Testis (tissue), 3 donors: ENCODE results near the gene AGO3. TPM values are rescaled to one million over a fixed set of nuclear protein-coding genes. Genes with fewer than 3 reads are reported as not detected.

ENCODE experiments used
- DNase-seq: peaks from one replicate; pipeline ENCODE4 v3.0.0-alpha.2; 2019
- H3K27ac ChIP-seq, 2 donors: fragments of 200-600 bp; sonication (generic); one replicate each; pipeline ENCODE4 v1.5.1; 2019
- H3K27me3 ChIP-seq: fragments of 200-600 bp; sonication (generic); one replicate; pipeline ENCODE4 v1.5.1; 2019
- H3K36me3 ChIP-seq: fragments of 200-600 bp; sonication (generic); one replicate; pipeline ENCODE4 v1.5.1; 2017; ENCODE audit warnings: low read depth; ENCODE audit errors: missing control alignments
- H3K4me1 ChIP-seq: fragments of 200-600 bp; sonication (generic); one replicate; pipeline ENCODE4 v1.5.1; 2019
- H3K4me3 ChIP-seq, 2 donors: fragments of 200-600 bp; sonication (generic); one replicate each; pipeline ENCODE4 v1.5.1; 2017 to 2019
- H3K9me3 ChIP-seq: fragments of 200-600 bp; sonication (generic); one replicate; pipeline ENCODE4 v1.5.1; 2017
- CTCF ChIP-seq, 3 experiments: fragments of 450-650 bp in 2 of 3; fragments of 200-600 bp in 1 of 3; sonication (generic) in 1 of 3; IDR thresholded peaks; one replicate each; pipeline ENCODE4 v1.5.1; 2016 to 2019; ENCODE audit warnings: antibody characterized with exemption in 3 of 3, mild to moderate bottlenecking in 2 of 3, moderate library complexity in 1 of 3
- POLR2A ChIP-seq: fragments of 450-650 bp; IDR thresholded peaks from one replicate; pipeline ENCODE4 v1.6.1; 2017; ENCODE audit warnings: antibody characterized with exemption, mild to moderate bottlenecking, moderate library complexity
- WGBS, 2 donors: methylation state at CpG; one replicate each; pipeline ENCODE4 v1.1.5; 2018; 5-methylcytosine and 5-hydroxymethylcytosine counted together
- intact Hi-C: fragments of 100-400 bp; cut with DNase I; formaldehyde crosslinking; loops from one replicate; pipeline ENCODE4 v1.15.1; 2023; ENCODE audit warnings: low total_unique reads
- polyA plus RNA-seq: library from polyadenylated mRNA; stranded (reverse); fragments of 350-450 nt; fragmentation: Illumina TruSeq; extraction: RNeasy Lipid Tissue Mini Kit (QIAGEN cat#74804); gene quantifications from one replicate; pipeline ENCODE4 v1.2.3, GENCODE V29; 2014; ENCODE audit warnings: low read depth, low replicate concordance; ENCODE audit not compliant: insufficient read depth
- total RNA-seq, 2 donors: library from RNA; depleted of rRNA; stranded (reverse); fragments of >200 nt; gene quantifications; one replicate each; pipeline ENCODE4 v1.2.3, GENCODE V29; 2016

The AGO3 gene
- total and polyA plus RNA-seq, 3 donors from 2014 or later: 22.4 to 47.2 (median 42.6) TPM

GRCh38 chr1:35883635-35884101, 47.2 kb upstream of the AGO3 start:
- WGBS, 2 donors: 0 to 1% methylated on average over 14 to 15 of the region's 29 CpGs
- no peaks in the 10 kb centered on the region for H3K9me3 ChIP-seq
- H3K27ac ChIP-seq: peak overlapping the region; percentile 75 to 80
- peaks cover 33% of the 10 kb centered on the region for H3K4me1 ChIP-seq
- DNase-seq: peak; percentile 57
- peak overlapping the region; percentile 82 to 95 for H3K4me3 ChIP-seq
- intact Hi-C loops: no loop called here
- TF ChIP-seq POLR2A: no peak
- TF ChIP-seq CTCF (IDR thresholded peaks at IDR 0.05): no peak
- H3K36me3 ChIP-seq: no peaks in the 10 kb centered on the region
- no peaks in the 10 kb centered on the region for H3K27me3 ChIP-seq

GRCh38 chr1:35884934-35885333, 46.0 kb upstream of the AGO3 start:
- no peaks in the 10 kb centered on the region for H3K9me3 ChIP-seq

GRCh38 chr1:35885961-35886558, 44.8 kb upstream of the AGO3 start:
- H3K27ac ChIP-seq: no peak overlapping the region
- H3K27me3 ChIP-seq: no peaks in the 10 kb centered on the region
- H3K36me3 ChIP-seq: no peaks in the 10 kb centered on the region
- peaks cover 33% of the 10 kb centered on the region for H3K4me1 ChIP-seq
- no peaks in the 10 kb centered on the region for H3K9me3 ChIP-seq
- whole genome bisulfite sequencing, 2 donors: 57 to 65% methylated on average over 3 to 4 of the region's 4 CpGs
- no peak overlapping the region for H3K4me3 ChIP-seq
- intact Hi-C loops: no loop called here
- peak; percentile 22 for DNase-seq
- no peak for TF ChIP-seq POLR2A

More at GRCh38 chr1:35884934-35885333, 46.0 kb upstream of the AGO3 start:
- Histone ChIP-seq H3K36me3 (no peaks in the 10 kb centered on the region), H3K27ac (no peak overlapping the region), H3K4me1 (peaks cover 33% of the 10 kb centered on the region), H3K4me3 (no peak overlapping the region), H3K27me3 (no peaks in the 10 kb centered on the region)
- no peak for DNase-seq
- TF ChIP-seq CTCF (IDR thresholded peaks at IDR 0.05) (no peak), POLR2A (no peak)
- WGBS, 2 donors: 39% methylated on average over 2 of the region's 2 CpGs
- intact Hi-C loops: no loop called here

- no peak overlapping the region for H3K4me3 ChIP-seq
- no peak overlapping the region for H3K27ac ChIP-seq
- no peaks in the 10 kb centered on the region for H3K9me3 ChIP-seq
- intact Hi-C loops: no loop called here
- no peak for DNase-seq
- 45 to 68% methylated on average over 3 of the region's 3 CpGs for WGBS, 2 donors
- TF ChIP-seq POLR2A: no peak
- no peak for TF ChIP-seq CTCF (IDR thresholded peaks at IDR 0.05)
- no peaks in the 10 kb centered on the region for H3K36me3 ChIP-seq
- peaks cover 33% of the 10 kb centered on the region for H3K4me1 ChIP-seq
- H3K27me3 ChIP-seq: no peaks in the 10 kb centered on the region
Measured at GRCh38 chr1:35886577-35887431, 44.1 kb upstream of the AGO3 start.

- TF ChIP-seq POLR2A (no peak), CTCF (IDR thresholded peaks at IDR 0.05) (no peak)
- intact Hi-C loops: no loop called here
- Histone ChIP-seq H3K27ac (no peak overlapping the region), H3K4me1 (peaks cover 33% of the 10 kb centered on the region), H3K4me3 (no peak overlapping the region), H3K27me3 (no peaks in the 10 kb centered on the region), H3K9me3 (no peaks in the 10 kb centered on the region), H3K36me3 (no peaks in the 10 kb centered on the region)
- DNase-seq: no peak
- 65 to 70% methylated on average over 2 of the region's 2 CpGs for WGBS, 2 donors
Measured at GRCh38 chr1:35887508-35887907, 43.4 kb upstream of the AGO3 start.
